T-helper 22 cell (primary cell): ENCODE measurements around the gene GPC6.

ENCODE experiments used
- DNase-seq: peaks from one replicate; pipeline ENCODE4 v3.0.0-alpha.2; 2020; ENCODE audit warnings: low read depth

GPC6 gene

DNA sequence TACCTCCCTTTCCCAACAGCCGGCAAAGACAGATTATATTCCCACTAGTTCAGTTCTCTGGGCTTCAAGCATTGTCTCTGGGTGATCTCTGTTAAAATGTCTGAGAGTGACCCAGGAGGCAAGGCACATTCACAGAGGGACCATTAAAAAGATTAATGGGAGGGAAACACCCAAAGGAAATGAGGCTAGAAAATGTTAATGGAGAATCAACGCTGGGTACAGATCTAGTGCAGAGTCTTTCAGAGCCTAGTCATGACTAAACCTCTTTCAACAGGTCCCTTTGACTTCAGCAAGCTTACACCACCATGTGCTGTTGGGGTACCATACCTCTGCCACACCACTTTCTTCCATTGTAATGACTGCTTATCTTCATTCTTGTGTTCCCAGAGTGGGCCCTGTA, 894.3 kb downstream of the GPC6 start:
- no peak for DNase-seq

DNA sequence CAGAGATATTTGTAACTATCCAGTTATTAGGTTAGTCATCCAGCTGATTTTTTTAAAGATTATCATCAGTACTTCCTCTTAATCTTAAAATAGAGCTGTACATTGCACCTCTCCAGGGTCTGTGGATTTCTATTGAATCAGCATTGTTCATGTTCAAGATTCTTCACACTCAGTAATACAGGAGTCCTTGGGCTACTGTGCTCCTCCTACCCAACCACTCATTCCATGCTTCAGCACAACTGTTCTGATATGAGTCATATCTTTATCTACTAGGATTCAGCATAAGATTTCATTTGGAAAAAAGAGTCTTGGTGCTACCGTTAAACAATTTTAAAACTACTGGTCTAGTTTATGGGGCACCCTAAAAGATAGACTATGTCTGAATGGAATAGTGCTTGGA, 895.1 kb downstream of the GPC6 start:
- no peak for DNase-seq

DNA sequence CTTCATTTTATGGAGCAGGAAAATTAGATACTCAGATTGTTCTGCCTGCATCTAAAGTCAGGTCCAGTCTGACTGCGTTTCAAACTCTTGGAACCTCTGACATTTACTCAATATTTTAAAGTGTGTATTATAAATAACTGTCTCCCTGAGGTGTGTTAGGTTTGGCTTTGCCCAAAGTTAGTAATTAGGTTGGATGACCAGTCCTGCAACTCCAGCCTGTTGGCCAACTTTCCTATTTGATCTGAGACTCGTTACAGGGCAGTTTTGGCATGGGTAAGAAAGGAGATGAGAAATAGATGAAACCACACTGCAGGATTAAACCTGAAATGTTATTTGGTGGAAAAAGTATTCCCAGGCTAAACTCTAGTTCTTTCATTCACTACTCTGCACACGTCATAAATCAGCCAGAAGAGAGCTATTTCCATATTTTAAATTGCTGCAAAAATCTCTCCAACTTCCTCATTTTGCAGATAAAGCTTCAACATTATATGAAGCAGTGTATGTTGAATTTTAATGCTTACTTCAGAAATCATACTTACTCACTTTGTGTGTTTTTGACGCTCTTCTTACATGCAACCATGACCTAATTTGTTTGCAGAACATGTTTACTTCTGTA, 895.8 kb downstream of the GPC6 start:
- no peak for DNase-seq

- no peak for DNase-seq
Observed at GRCh38 chr13:94123557-94123956, 897.0 kb downstream of the GPC6 start.

DNA sequence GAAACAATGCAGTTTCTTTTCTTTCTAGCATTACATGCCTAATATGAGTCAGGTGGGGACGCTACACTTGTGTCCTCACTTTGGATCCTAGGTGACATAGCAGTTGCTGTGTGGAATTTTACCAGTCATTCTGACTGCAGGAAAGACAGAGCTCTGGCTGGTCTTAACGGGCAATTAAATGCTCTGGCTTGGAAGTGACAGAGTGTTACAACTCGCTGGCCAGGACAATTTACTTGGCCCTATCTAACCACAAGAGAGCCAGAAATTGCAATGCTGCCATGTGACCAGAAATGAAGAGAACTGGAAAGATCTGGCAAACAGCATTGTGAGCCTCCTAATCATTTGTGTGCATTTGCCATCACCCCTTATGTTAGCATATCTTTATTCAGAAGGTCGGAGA, 901.8 kb downstream of the GPC6 start:
- DNase-seq: no peak

DNA sequence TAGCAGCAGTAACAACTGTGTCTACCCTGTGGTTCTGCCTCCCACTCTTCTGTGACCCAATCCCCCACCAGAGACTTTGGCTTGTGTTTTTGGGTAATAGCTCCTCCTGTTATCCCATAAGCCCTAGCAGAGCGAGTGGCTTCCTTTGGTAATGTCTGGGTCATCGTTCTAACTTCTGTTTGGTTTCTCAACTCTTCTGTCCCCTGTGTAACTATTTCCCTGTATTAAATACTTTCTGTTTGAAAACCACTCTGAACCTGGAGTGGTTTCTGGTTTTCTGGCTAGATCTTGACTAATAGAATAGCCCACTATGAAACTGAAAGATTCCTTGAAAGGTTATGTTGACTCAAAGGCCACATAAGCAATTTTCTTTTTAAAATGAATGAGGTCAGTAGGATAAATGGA, 902.9 kb downstream of the GPC6 start:
- no peak for DNase-seq

GRCh38 chr13:94138831-94139230, 912.2 kb downstream of the GPC6 start:
- DNase-seq: no peak

DNA sequence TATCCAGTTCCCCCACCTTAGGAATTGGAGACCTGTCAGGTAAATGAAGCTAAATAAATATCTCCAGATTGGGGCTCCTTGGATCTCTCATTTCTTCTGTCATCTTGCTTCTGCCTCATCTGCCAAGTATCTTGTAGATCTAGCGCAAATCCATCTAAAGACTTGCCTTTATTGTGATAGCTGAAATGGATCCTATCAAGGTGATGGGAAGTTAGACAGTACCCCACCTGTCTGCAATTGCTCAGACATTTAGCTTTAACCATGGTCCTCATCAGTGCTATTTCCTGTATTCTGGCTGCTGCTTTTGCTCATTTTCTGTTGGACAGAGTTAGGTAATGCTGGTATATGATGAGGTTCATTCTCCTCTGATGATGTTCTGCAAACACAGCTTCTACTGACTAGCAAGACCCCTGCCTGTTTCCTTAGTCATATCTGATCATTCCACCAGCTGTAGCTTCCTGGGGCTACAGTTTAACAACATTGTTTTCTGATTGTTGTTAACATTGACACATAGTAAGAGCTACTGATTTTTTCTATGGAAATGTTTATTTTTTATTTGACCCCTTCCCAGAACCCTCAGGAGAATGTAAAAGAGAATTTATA, 912.9 kb downstream of the GPC6 start:
- no peak for DNase-seq

GRCh38 chr13:94140027-94140426, 913.4 kb downstream of the GPC6 start:
- no peak for DNase-seq

- DNase-seq: no peak
Observed at GRCh38 chr13:94140511-94140910, 913.9 kb downstream of the GPC6 start.

DNA sequence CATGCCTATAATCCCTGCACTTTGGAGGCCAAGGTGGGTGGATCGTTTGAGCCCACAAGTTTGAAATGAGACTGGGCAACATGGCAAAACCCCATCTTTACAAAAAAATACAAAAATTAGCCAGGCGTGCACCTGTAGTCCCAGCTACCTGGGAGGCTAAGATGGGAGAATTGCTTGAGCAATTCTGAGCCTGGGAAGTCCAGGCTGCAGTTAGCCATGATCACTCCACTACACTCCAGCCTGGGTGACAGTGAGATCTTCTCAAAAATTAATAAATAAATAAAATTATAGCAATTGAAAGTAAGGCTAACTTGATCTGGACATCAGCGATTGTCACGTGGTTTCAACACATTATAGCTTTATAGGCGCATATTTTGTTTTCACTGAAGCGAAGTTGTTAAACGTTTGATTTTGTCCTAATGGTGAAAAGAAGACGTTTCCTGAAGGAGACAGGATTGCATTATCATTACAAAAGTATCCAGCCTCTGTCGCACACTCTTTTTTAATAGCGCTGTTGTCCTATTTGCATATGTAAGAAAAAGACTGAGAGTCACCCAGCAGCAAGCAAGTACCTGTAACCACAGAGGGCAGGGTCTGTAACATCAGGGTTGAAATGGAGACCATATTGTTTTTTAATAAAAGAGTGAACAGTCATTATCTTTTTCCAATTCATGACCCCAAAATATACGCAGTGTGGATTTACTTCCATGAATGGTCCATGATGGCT, 917.2 kb downstream of the GPC6 start:
- DNase-seq: no peak

DNA sequence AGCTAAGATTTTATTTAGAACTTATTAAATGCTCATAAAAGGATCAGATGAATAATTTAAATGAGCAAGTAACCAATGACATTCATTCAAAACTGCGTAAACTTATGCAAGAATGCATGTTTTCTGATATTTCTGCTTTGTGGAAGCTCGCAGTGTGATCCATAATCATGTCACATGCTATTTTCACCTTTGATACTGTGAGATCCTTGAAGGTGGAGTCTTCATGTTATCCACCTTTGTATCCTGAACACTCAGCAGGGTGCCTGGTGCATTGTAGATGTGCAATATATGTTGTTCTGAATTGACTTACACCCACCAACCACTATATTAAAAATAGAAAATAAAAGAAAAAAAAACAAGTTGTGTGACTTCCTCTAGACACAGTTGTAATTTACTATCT, 919.4 kb downstream of the GPC6 start:
- no peak for DNase-seq

GRCh38 chr13:94153586-94153985, 927.0 kb downstream of the GPC6 start:
- DNase-seq: no peak

DNA sequence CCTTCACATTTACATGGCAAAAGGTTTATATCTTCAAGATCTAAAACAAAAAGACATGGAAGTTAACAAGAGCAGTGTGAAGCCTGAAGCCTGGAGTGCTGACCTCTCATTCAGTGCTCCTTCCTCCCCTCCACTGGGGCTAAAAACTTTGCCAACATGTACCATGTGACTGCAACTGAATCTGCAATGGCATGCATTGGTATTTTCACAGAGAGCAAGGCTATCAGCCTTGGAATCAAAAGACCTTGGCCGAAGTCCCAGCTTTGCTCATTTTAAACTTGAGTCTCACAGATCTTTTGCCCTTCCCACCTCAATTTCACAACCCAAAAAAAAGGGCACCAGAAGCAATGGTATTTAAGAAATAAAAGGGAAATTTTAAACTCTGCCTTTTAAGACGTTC, 927.8 kb downstream of the GPC6 start:
- DNase-seq: no peak

- no peak for DNase-seq
Observed at GRCh38 chr13:94157705-94158218, 931.2 kb downstream of the GPC6 start.

- DNase-seq: no peak
Observed at GRCh38 chr13:94160875-94161274, 934.3 kb downstream of the GPC6 start.

DNA sequence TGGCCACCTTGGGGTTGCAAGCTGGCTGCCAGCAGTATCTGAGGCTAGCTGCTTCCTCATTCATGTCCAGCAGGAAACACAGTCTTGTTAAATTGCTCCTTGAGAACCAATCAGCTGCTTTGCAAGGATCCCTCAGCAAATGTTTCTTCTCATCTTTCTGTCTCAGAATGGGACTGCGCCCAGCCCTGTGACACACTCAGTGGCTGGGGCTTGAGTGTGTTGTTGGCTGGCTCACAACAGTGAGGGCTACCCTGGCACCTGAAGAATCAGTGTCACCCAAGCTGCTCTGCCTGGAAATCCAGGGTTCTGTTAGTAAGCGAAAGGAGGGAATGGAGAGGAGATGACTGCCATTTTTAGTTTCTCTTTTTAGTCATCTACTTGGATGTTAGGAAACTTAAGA, 935.7 kb downstream of the GPC6 start:
- no peak for DNase-seq

- DNase-seq: no peak
Observed at GRCh38 chr13:94163535-94163934, 936.9 kb downstream of the GPC6 start.

GRCh38 chr13:94168783-94169453, 942.3 kb downstream of the GPC6 start:
- DNase-seq: no peak

GRCh38 chr13:94169454-94170144, 943.0 kb downstream of the GPC6 start:
- no peak for DNase-seq

DNA sequence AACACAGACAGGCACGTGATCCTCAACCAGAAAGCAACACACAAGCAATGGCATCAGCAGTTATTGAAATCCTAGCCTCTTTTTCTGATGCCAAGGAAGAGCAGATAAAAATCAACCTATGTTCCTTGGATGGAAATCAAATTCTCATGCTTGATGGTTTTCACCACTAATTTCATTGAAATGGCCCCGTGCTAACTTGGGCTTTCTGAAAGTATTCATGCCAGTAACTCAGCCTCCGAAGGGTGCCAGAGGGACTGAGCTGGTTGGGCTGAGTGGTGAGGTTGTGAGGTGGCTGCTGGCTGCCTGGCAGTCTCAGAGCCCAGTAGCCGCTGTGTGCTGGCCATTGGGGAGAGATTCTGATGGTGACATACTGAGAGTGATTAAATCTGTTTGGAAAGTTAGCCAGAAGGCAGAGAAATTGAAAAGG, 943.6 kb downstream of the GPC6 start:
- no peak for DNase-seq

GRCh38 chr13:94172416-94172815, 945.8 kb downstream of the GPC6 start:
- DNase-seq: no peak
